Ovary (tissue), 9 donors: ENCODE results near the gene XKR3. TPM values are rescaled to one million over a fixed set of nuclear protein-coding genes. Genes with fewer than 3 reads are reported as not detected.

Experiments used
- DNase-seq, 5 donors: peaks; one replicate each; pipeline ENCODE4 v3.0.0-alpha.2; 2019 to 2020
- H3K27ac ChIP-seq, 2 donors: fragments of 200-600 bp; one replicate each; pipeline versions ENCODE4 v1.5.1 to v1.8.0; 2019 to 2022
- H3K27me3 ChIP-seq: fragments of 200-600 bp; one replicate; pipeline ENCODE4 v1.8.0; 2022
- H3K36me3 ChIP-seq: fragments of 200-600 bp; sonication (generic); one replicate; pipeline ENCODE4 v1.5.1; 2019
- H3K4me1 ChIP-seq: one replicate; pipeline ENCODE4 v1.8.1; 2013; ENCODE audit warnings: mild to moderate bottlenecking, moderate library complexity; ENCODE audit not compliant: insufficient read depth
- H3K4me3 ChIP-seq: fragments of 200-600 bp; sonication (generic); one replicate; pipeline ENCODE4 v1.5.1; 2017
- H3K9me3 ChIP-seq, 2 donors: fragments of 200-600 bp in 1 of 2; sonication (generic) in 1 of 2; one replicate each; pipeline versions ENCODE4 v1.5.1 to v1.8.1; 2013 to 2019; ENCODE audit warnings: mild to moderate bottlenecking in 1 of 2, moderate library complexity in 1 of 2
- CTCF ChIP-seq, 3 donors: fragments of 450-650 bp in 2 of 3; fragments of 200-600 bp in 1 of 3; IDR thresholded peaks; one replicate each; pipeline versions ENCODE4 v1.5.1 to v1.8.0; 2016 to 2022; ENCODE audit warnings: antibody characterized with exemption in 3 of 3, mild to moderate bottlenecking in 1 of 3
- EP300 ChIP-seq: sonication (generic); formaldehyde crosslinking; IDR thresholded peaks from one replicate; pipeline ENCODE4 v1.6.1; 2017; ENCODE audit warnings: antibody characterized with exemption
- POLR2A ChIP-seq: fragments of 450-650 bp; IDR thresholded peaks from one replicate; pipeline ENCODE4 v1.6.1; 2017; ENCODE audit warnings: antibody characterized with exemption, mild to moderate bottlenecking, moderate library complexity
- WGBS, 3 donors: extraction: QIAGEN DNeasy Blood & Tissue Kit in 1 of 3; methylation state at CpG; one replicate each; pipeline versions ENCODE4 v1.1.5 to v1.1.7; 2013 to 2017; 5-methylcytosine and 5-hydroxymethylcytosine counted together
- intact Hi-C, 4 donors: fragments of 100-400 bp; cut with DNase I; formaldehyde crosslinking; loops; one replicate each; pipeline versions ENCODE4 v1.11.0 to v1.15.1; 2022 to 2023
- polyA plus RNA-seq, 2 donors: library from polyadenylated mRNA; stranded (reverse); fragments of 200-250 nt in 1 of 2; fragments of 350-450 nt in 1 of 2; fragmentation: Illumina TruSeq in 1 of 2; extraction: RNeasy Lipid Tissue Mini Kit (QIAGEN cat#74804) in 1 of 2; gene quantifications; one replicate each; pipeline ENCODE4 v1.2.3, GENCODE V29; 2013 to 2014
- total RNA-seq, 7 donors: library from RNA; depleted of rRNA in 2 of 7; stranded (reverse); fragments of >200 nt in 2 of 7; fragmentation: NEBNext Ultra II Directional in 3 of 7; extraction: Animal tissue kit (Norgen Biotek cat#: 25700) in 3 of 7; gene quantifications; one replicate each; pipeline versions ENCODE4 v1.1.0 to v1.2.4, GENCODE V29; 2016 to 2023
- donor health status: DM: no; HTN: no; CAD: no; lungs with moderate emphysema.
- donor health status: DM: no; HTN: no; CAD: no.
- donor health status: Bipolar disorder and iron deficiency.
- donor health status: DM: yes; HTN: yes; CAD: no.
- donor health status: DM: no; HTN: no; CAD: no.
- donor health status: DM: yes; HTN: yes; CAD: no.

The XKR3 gene
- total and polyA plus RNA-seq, 9 donors = not detected

DNA sequence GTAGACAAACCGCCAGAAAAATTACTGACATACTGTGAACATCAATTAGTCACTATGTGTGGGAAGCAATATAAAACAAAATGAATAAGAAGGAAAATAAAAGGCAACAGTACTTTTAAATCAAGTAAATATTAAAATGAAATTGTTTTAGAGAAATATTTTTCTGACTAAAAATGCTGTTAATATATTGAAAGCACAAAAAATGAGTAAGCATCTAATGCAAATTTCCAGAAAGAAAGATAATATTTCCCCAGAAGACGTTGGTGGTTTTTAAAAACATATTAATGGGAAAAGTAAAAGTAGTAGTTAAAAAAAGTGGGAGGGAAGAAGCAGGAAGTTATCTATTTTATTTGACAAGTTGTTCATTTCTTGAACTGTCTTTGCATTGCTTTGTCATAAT is 16.5 kb downstream of the XKR3 start:
- DNase-seq = no peak
- no peaks in the 10 kb centered on the region for H3K4me1 ChIP-seq
- H3K36me3 ChIP-seq = no peaks in the 10 kb centered on the region
- no peak overlapping the region for H3K27ac ChIP-seq
- H3K9me3 ChIP-seq = no peaks in the 10 kb centered on the region
- H3K4me3 ChIP-seq = no peak overlapping the region
- intact Hi-C loops = no loop called here
- TF ChIP-seq CTCF (IDR thresholded peaks at IDR 0.05) = no peak
- TF ChIP-seq POLR2A = no peak
- TF ChIP-seq EP300 = no peak
- WGBS, 3 donors = 37 to 48% (median 39%) methylated on average over 2 of the region's 2 CpGs
- no peaks in the 10 kb centered on the region for H3K27me3 ChIP-seq

DNA sequence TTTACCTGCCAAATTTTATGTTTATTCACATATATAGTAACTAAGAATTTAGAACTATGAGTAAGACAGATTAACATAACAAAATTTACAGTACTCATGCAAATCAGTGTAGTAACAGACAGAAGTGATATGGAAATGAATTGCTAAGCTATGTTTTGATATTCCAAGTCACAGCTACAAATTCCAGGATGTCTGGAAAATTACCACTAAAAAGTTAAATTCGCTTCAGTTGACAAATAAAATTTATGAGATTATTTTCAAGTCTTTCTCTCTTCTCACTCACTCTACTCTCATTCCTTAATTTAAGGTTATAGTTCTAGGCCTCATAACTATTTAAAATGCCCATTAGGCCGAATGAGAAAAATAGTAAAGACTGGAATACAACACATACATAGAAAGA is 18.1 kb downstream of the XKR3 start:
- H3K9me3 ChIP-seq = no peaks in the 10 kb centered on the region
- H3K36me3 ChIP-seq = no peaks in the 10 kb centered on the region
- no peak for DNase-seq
- no peaks in the 10 kb centered on the region for H3K4me1 ChIP-seq
- intact Hi-C loops = no loop called here
- no peak overlapping the region for H3K27ac ChIP-seq
- no peak overlapping the region for H3K4me3 ChIP-seq
- no peaks in the 10 kb centered on the region for H3K27me3 ChIP-seq
- WGBS, 3 donors = 32 to 44% (median 37%) methylated on average over 2 of the region's 2 CpGs
- no peak for TF ChIP-seq POLR2A
- TF ChIP-seq EP300 = no peak

GRCh38 chr22:16806401-16806800 is 18.8 kb downstream of the XKR3 start:
- H3K9me3 ChIP-seq = no peaks in the 10 kb centered on the region
- WGBS, 3 donors = 80 to 84% (median 83%) methylated on average over 5 of the region's 5 CpGs
- H3K4me1 ChIP-seq = no peaks in the 10 kb centered on the region
- TF ChIP-seq CTCF (IDR thresholded peaks at IDR 0.05) (no peak), POLR2A (no peak), EP300 (no peak)
- intact Hi-C loops = no loop called here
- H3K27ac ChIP-seq = no peak overlapping the region
- H3K36me3 ChIP-seq = no peaks in the 10 kb centered on the region
- no peaks in the 10 kb centered on the region for H3K27me3 ChIP-seq
- no peak for DNase-seq
- H3K4me3 ChIP-seq = no peak overlapping the region

- H3K4me1 ChIP-seq = no peaks in the 10 kb centered on the region
- DNase-seq = no peak
- no peak for TF ChIP-seq POLR2A
- no peak for TF ChIP-seq EP300
- TF ChIP-seq CTCF (IDR thresholded peaks at IDR 0.05) = no peak
- no peaks in the 10 kb centered on the region for H3K36me3 ChIP-seq
- no peak overlapping the region for H3K4me3 ChIP-seq
- H3K27ac ChIP-seq = no peak overlapping the region
- H3K27me3 ChIP-seq = no peaks in the 10 kb centered on the region
- H3K9me3 ChIP-seq = no peaks in the 10 kb centered on the region
- intact Hi-C loops = no loop called here
- WGBS, 3 donors = 49 to 66% (median 53%) methylated on average over 2 of the region's 2 CpGs
Observed at GRCh38 chr22:16804882-16805281, 20.3 kb downstream of the XKR3 start.

GRCh38 chr22:16803255-16803917 is 21.8 kb downstream of the XKR3 start:
- intact Hi-C loops = no loop called here
- no peaks in the 10 kb centered on the region for H3K36me3 ChIP-seq
- no peak overlapping the region for H3K27ac ChIP-seq
- no peak for TF ChIP-seq POLR2A
- no peak for TF ChIP-seq EP300
- no peak for TF ChIP-seq CTCF (IDR thresholded peaks at IDR 0.05)
- 70 to 81% (median 74%) methylated on average over 4 of the region's 4 CpGs for whole genome bisulfite sequencing, 3 donors
- no peaks in the 10 kb centered on the region for H3K4me1 ChIP-seq
- H3K9me3 ChIP-seq = no peaks in the 10 kb centered on the region
- H3K4me3 ChIP-seq = no peak overlapping the region
- H3K27me3 ChIP-seq = no peaks in the 10 kb centered on the region
- no peak for DNase-seq
